PC-9 (cell line): ENCODE measurements around the gene PRKCH.

ENCODE experiments used
- EZH2 ChIP-seq: fragments of 200-600 bp; sonication (generic); IDR thresholded peaks from 2 replicates; pipeline ENCODE4 v1.8.0; 2017; ENCODE audit warnings: antibody characterized with exemption, low read depth
- TF ChIP-seq, protein P1 (sequence below): fragments of 200-600 bp; sonication (generic); conservative IDR thresholded peaks from 2 replicates; pipeline ENCODE4 v1.6.1; 2017; ENCODE audit warnings: mixed run types, antibody characterized with exemption, mild to moderate bottlenecking, moderate library complexity

DNA sequence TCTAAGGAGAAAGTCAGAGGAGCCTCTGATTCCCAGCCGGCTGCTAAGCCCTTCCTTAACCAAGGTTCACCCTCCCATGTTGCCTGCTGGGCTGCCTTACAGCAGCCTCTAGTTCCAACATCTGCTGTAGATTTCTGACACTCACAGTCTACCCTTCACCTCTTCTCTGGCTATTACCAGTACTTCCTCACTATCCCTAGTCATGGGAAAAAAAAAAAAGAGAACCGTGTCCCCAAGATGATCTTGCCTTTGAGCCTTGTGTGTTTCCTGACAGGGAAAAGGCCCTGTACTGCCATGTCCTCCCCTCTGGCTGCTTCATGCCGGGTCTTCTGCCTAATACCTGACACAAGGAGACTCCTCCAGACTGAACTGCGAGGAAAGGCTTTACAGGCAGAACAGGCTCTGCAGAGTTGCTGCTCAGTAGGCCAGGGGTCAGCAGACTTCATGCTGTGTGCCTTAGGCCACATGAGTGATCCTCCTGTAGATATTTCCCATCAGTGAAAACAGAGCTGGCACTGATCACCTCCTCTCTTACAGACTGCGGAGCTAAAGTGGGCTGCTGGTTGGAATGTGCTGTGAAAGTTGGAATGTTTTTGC, 46.8 kb downstream of the PRKCH start:
- TF ChIP-seq, protein P1, sequence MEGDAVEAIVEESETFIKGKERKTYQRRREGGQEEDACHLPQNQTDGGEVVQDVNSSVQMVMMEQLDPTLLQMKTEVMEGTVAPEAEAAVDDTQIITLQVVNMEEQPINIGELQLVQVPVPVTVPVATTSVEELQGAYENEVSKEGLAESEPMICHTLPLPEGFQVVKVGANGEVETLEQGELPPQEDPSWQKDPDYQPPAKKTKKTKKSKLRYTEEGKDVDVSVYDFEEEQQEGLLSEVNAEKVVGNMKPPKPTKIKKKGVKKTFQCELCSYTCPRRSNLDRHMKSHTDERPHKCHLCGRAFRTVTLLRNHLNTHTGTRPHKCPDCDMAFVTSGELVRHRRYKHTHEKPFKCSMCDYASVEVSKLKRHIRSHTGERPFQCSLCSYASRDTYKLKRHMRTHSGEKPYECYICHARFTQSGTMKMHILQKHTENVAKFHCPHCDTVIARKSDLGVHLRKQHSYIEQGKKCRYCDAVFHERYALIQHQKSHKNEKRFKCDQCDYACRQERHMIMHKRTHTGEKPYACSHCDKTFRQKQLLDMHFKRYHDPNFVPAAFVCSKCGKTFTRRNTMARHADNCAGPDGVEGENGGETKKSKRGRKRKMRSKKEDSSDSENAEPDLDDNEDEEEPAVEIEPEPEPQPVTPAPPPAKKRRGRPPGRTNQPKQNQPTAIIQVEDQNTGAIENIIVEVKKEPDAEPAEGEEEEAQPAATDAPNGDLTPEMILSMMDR: no peak
- no peak for TF ChIP-seq EZH2
